Stimulated activated naive B cell treated with anti-CD40 and anti-IgM and Interleukin-4, amounts not matched to agents 10 μg/mL and 1 μg/mL and 100 μg/mL, for 72 hours (primary cell): Measurements from ENCODE around the gene MVK.

Experiments used
- ATAC-seq, 2 donors: fragments of 150-1000 bp; cut with Tn5 transposase; replicated peaks; 2 replicates each; pipeline ENCODE4 v1.10.0; 2021; ENCODE audit warnings: moderate library complexity in 1 of 2
- DNase-seq: peaks from one replicate; pipeline ENCODE4 v3.0.0; 2021
- H3K27ac Mint-ChIP-seq: one replicate; pipeline ENCODE4 v1.8.0; 2022; ENCODE audit warnings: mild to moderate bottlenecking, mixed read lengths
- H3K27me3 Mint-ChIP-seq, 2 donors: one replicate each; pipeline ENCODE4 v1.8.0; 2022; ENCODE audit warnings: mixed read lengths in 2 of 2
- H3K36me3 Mint-ChIP-seq, 2 donors: one replicate each; pipeline ENCODE4 v1.8.0; 2022; ENCODE audit warnings: mixed read lengths in 2 of 2, mild to moderate bottlenecking in 1 of 2
- H3K4me1 Mint-ChIP-seq, 2 donors: one replicate each; pipeline ENCODE4 v1.8.0; 2022; ENCODE audit warnings: mixed read lengths in 2 of 2, mild to moderate bottlenecking in 1 of 2
- H3K4me3 Mint-ChIP-seq, 2 donors: one replicate each; pipeline ENCODE4 v1.8.0; 2022; ENCODE audit warnings: mild to moderate bottlenecking in 2 of 2, mixed read lengths in 2 of 2, moderate library complexity in 1 of 2
- H3K9me3 Mint-ChIP-seq, 2 donors: one replicate each; pipeline ENCODE4 v1.8.0; 2022; ENCODE audit warnings: mixed read lengths in 2 of 2, mild to moderate bottlenecking in 1 of 2

The MVK gene

GRCh38 chr12:109639151-109639872 is 65.7 kb downstream of the MVK start:
- no peaks in the 10 kb centered on the region for H3K36me3 Mint-ChIP-seq
- H3K4me3 Mint-ChIP-seq, result no peak overlapping the region
- ATAC-seq (no peak), DNase-seq (no peak)
- no peaks in the 10 kb centered on the region for H3K4me1 Mint-ChIP-seq
- H3K9me3 Mint-ChIP-seq, result peaks cover 0 to under 1% of the 10 kb centered on the region in 2 donors
- peaks cover 0 to 4% of the 10 kb centered on the region in 2 donors for H3K27me3 Mint-ChIP-seq
- H3K27ac Mint-ChIP-seq, result no peak overlapping the region

GRCh38 chr12:109640961-109641360 is 67.4 kb downstream of the MVK start:
- peaks cover 12 to 14% of the 10 kb centered on the region in 2 donors for H3K27me3 Mint-ChIP-seq
- H3K4me3 Mint-ChIP-seq, result no peak overlapping the region
- no peak for DNase-seq
- H3K4me1 Mint-ChIP-seq, result no peaks in the 10 kb centered on the region
- no peaks in the 10 kb centered on the region for H3K36me3 Mint-ChIP-seq
- no peak for ATAC-seq
- H3K27ac Mint-ChIP-seq, result no peak overlapping the region
- no peaks in the 10 kb centered on the region for H3K9me3 Mint-ChIP-seq

GRCh38 chr12:109641422-109641821 is 67.8 kb downstream of the MVK start:
- peaks cover 16 to 17% of the 10 kb centered on the region in 2 donors for H3K27me3 Mint-ChIP-seq
- H3K4me3 Mint-ChIP-seq, result no peak overlapping the region
- no peaks in the 10 kb centered on the region for H3K4me1 Mint-ChIP-seq
- DNase-seq, result no peak
- H3K27ac Mint-ChIP-seq, result no peak overlapping the region
- no peak for ATAC-seq
- no peaks in the 10 kb centered on the region for H3K9me3 Mint-ChIP-seq
- no peaks in the 10 kb centered on the region for H3K36me3 Mint-ChIP-seq

GRCh38 chr12:109642506-109643132 is 69.0 kb downstream of the MVK start:
- H3K27me3 Mint-ChIP-seq, result peaks cover 23 to 27% of the 10 kb centered on the region in 2 donors
- H3K4me1 Mint-ChIP-seq, result no peaks in the 10 kb centered on the region
- no peak overlapping the region for H3K27ac Mint-ChIP-seq
- no peaks in the 10 kb centered on the region for H3K9me3 Mint-ChIP-seq
- DNase-seq, result no peak
- H3K36me3 Mint-ChIP-seq, result no peaks in the 10 kb centered on the region
- H3K4me3 Mint-ChIP-seq, result no peak overlapping the region
- ATAC-seq, result no peak

GRCh38 chr12:109645194-109645593 is 71.6 kb downstream of the MVK start:
- no peak for ATAC-seq
- Mint-ChIP-seq H3K4me1 (no peaks in the 10 kb centered on the region), H3K4me3 (no peak overlapping the region), H3K27ac (no peak overlapping the region), H3K9me3 (no peaks in the 10 kb centered on the region), H3K36me3 (no peaks in the 10 kb centered on the region), H3K27me3 (peaks cover 23 to 40% of the 10 kb centered on the region in 2 donors)
- DNase-seq, result no peak

GRCh38 chr12:109645708-109646107 is 72.1 kb downstream of the MVK start:
- Mint-ChIP-seq H3K27ac (no peak overlapping the region), H3K9me3 (no peaks in the 10 kb centered on the region), H3K4me1 (no peaks in the 10 kb centered on the region), H3K4me3 (no peak overlapping the region), H3K36me3 (no peaks in the 10 kb centered on the region), H3K27me3 (peaks cover 25 to 42% of the 10 kb centered on the region in 2 donors)
- no peak for DNase-seq
- no peak for ATAC-seq
